WERI-Rb-1 (cell line): ENCODE data around the gene EMC10.
"Not testable (repeated sequence)": the region's sequence is repeated elsewhere in the genome, so short reads cannot be mapped to it uniquely, and the experiment has no call there.

Source experiments
- DNase-seq: peaks from one replicate; pipeline ENCODE4 v3.0.0-alpha.2; 2020
- H3K27ac ChIP-seq: fragments of 250-450 bp; sonication (Bioruptor Pico); 2 replicates; pipeline ENCODE4 v1.5.1; 2020; ENCODE audit warnings: mild to moderate bottlenecking, moderate library complexity
- H3K27me3 ChIP-seq: fragments of 250-450 bp; sonication (Bioruptor Pico); 2 replicates; pipeline ENCODE4 v1.5.1; 2021; ENCODE audit warnings: mild to moderate bottlenecking, low read depth, moderate library complexity; ENCODE audit not compliant: insufficient read depth, severe bottlenecking
- H3K36me3 ChIP-seq: fragments of 250-450 bp; sonication (Bioruptor Pico); 2 replicates; pipeline ENCODE4 v1.5.1; 2020; ENCODE audit warnings: mild to moderate bottlenecking, moderate library complexity
- H3K4me3 ChIP-seq: 2 replicates; pipeline ENCODE4 v1.5.1; 2011; ENCODE audit warnings: low read depth, mild to moderate bottlenecking, control low read depth, low read length
- H3K9me3 ChIP-seq: fragments of 250-450 bp; sonication (Bioruptor Pico); 2 replicates; pipeline ENCODE4 v1.5.1; 2021; ENCODE audit warnings: mild to moderate bottlenecking, moderate library complexity; ENCODE audit not compliant: severe bottlenecking
- CTCF ChIP-seq: IDR thresholded peaks from 2 replicates; pipeline ENCODE4 v1.5.1; 2011; ENCODE audit warnings: low read depth, mild to moderate bottlenecking, control low read depth, inconsistent platforms, low read length

Gene EMC10

DNA sequence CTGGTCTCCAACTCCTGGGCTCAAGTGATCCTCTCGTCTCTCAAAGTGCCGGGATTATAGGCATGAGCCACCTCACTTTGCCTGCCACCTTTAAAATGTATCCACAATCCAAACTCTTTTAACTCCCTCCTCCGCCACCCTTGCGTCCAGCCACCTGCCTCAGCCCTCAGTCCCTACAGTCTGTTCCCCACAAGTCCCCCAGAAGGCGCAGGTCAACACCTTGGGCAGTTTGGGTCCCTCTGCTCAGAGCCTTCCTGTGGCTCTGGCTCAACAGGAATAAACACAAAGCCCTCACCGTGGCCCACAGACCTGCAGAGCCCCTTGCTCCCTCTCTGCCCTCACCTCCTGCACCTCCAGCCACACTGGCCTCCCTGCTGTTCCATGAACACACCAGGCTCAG, 7.5 kb upstream of the EMC10 start:
- DNase-seq = no peak

DNA sequence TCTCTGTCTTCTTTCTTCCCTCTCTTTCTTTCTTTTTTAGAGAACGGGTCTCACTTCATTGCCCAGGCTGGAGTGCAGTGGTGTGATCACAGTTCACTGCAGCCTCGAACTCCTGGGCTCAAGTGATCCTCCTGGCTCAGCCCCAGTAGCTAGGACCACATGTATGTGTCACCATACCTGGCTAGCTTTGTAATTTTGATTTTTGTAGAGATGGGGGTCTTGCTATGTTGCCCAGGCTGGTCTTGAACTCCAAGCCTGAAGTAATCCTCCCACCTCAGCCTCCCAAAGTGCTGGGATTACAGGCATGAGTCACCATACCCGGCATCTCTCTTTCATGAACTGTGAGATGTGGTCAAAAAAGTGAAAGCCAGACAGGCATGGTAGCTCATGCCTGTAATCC, 3.0 kb upstream of the EMC10 start:
- DNase-seq, H3K27me3 ChIP-seq, H3K9me3 ChIP-seq, H3K36me3 ChIP-seq, H3K4me3 ChIP-seq, H3K27ac ChIP-seq: not testable (repeated sequence)

More for the DNA sequence above, 7.5 kb upstream of the EMC10 start:
- Histone ChIP-seq H3K36me3 (no peaks in the 10 kb centered on the region), H3K27me3 (no peaks in the 10 kb centered on the region), H3K9me3 (no peaks in the 10 kb centered on the region), H3K27ac (no peak overlapping the region), H3K4me3 (no peak overlapping the region)
- no peak for TF ChIP-seq CTCF

DNA sequence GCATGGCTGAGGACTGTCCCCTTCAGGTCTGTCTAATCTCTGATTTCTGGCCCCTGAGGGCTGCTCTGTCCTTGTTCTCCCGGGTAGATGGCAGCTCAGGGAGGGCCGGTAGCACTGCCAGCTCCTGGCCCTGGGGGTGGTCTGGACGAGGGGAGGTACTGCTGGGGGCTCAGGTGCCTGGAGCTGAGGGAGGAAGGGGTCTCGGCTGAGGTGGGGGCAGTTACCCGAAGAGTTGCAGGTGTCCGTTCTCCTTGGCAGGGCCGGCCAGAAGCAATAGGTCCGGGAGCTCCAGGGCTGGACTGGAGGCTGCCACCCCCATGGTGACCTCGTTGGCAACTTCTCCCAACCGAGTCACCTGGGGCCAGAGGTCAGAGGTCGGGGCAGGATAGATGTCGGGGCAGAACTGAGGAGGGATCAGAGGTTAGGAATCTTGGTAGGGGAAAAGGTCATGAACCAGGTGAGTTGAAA, 1.2 kb upstream of the EMC10 start:
- no peaks in the 10 kb centered on the region for H3K36me3 ChIP-seq
- no peaks in the 10 kb centered on the region for H3K27me3 ChIP-seq
- no peak for TF ChIP-seq CTCF
- H3K4me3 ChIP-seq = no peak overlapping the region
- no peak for DNase-seq
- H3K9me3 ChIP-seq = no peaks in the 10 kb centered on the region
- H3K27ac ChIP-seq = no peak overlapping the region

GRCh38 chr19:50475736-50476223, 527 bp upstream of the EMC10 start:
- Histone ChIP-seq H3K4me3 (no peak overlapping the region), H3K9me3 (no peaks in the 10 kb centered on the region), H3K36me3 (no peaks in the 10 kb centered on the region), H3K27me3 (no peaks in the 10 kb centered on the region), H3K27ac (no peak overlapping the region)
- no peak for DNase-seq
- no peak for TF ChIP-seq CTCF

DNA sequence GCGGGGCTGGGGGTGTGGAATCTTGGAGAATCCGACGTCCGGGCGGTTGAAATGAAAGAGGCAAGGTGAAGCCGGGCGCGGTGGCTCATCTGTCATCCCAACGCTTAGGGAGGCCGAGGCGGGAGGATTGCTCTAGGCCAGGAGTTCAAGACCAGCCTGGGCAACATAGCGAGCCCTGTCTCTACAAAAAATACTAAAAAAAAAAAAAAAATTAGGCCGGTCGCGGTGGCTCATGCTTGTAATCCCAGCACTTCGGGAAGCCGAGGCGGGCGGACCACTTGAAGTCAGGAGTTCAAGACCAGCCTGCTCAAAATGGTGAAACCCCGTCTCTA, 566 bp downstream of the EMC10 start:
- H3K4me3 ChIP-seq = no peak overlapping the region
- no peaks in the 10 kb centered on the region for H3K9me3 ChIP-seq
- H3K36me3 ChIP-seq = no peaks in the 10 kb centered on the region
- H3K27me3 ChIP-seq = no peaks in the 10 kb centered on the region
- no peak for DNase-seq
- TF ChIP-seq CTCF = no peak
- H3K27ac ChIP-seq = no peak overlapping the region

GRCh38 chr19:50477751-50478515, 1.6 kb downstream of the EMC10 start:
- Histone ChIP-seq H3K36me3 (no peaks in the 10 kb centered on the region), H3K27ac (no peak overlapping the region), H3K27me3 (no peaks in the 10 kb centered on the region), H3K4me3 (no peak overlapping the region), H3K9me3 (no peaks in the 10 kb centered on the region)
- no peak for DNase-seq
- no peak for TF ChIP-seq CTCF
